ENCODE measurements around the gene CTSC. TPM values are rescaled to one million over a fixed set of nuclear protein-coding genes. Genes with fewer than 3 reads are reported as not detected.

Gene CTSC
- total and polyA plus RNA-seq, 9 of the 15 experiments (the other 6 are each of a cell fraction or from before 2014, with no cell fraction given), result 113 to 403 (median 187) TPM

DNA sequence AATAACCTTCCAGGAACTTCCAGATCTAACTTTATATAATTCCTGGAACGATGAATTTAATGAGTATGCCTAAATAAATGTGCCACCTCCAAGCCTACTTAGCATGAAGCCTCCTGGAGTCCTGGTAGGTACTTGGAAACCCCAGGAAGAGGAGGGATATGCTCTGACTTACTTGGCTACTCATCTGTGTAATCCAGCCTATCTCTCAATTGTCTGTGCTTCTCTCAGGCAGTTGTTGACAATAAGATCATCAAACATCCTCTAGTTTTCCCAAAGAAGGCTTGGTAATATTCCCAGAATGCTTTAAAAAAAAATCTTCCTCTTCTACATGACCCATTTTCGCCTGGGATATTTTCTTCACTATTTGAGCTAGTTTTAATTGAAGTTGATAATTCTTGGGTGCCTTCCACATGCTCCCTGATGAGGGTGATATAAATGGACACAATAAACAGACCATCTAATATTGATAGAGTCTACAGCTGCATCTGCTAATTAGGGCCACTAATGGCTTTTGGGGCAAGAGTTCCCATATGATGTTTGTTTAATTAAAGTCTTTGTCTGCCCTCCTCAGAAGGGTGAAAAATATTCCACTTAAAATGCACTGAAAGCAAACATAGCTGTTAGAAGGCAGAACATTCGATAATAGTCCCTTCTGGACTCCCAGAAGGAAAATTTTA, 86.8 kb downstream of the CTSC start:
- H3K79me2 ChIP-seq (ENCODE audit: control insufficient read depth, insufficient read depth, low read length), result no peaks in the 10 kb centered on the region
- H3K36me3 ChIP-seq (ENCODE audit: control insufficient read depth, insufficient read depth, low read length), result no peaks in the 10 kb centered on the region
- 43% methylated on average over 3 of the region's 3 CpGs for WGBS (ENCODE audit: insufficient coverage, low coverage, missing lambda C conversion rate)
- FAIRE-seq (no peak), DNase-seq (ENCODE audit: extremely low read depth in 1 of 4, low spot score in 3 of 4) (no peak), ATAC-seq (no peak)
- no peak overlapping the region for H3K4me3 ChIP-seq
- no peaks in the 10 kb centered on the region for H4K20me1 ChIP-seq (replicated peaks; ENCODE audit: control insufficient read depth, insufficient read depth, low read length)
- no peak overlapping the region for H3K9ac ChIP-seq (ENCODE audit: insufficient read depth in 1 of 2, low read depth in 2 of 2, low read length in 2 of 2)
- no peak overlapping the region for H3K4me2 ChIP-seq (ENCODE audit: insufficient read depth, low read length)
- H3K9me3 ChIP-seq (replicated peaks; ENCODE audit: control insufficient read depth, insufficient read depth, low read depth, low read length), result no peaks in the 10 kb centered on the region
- POLR2A ChIA-PET, result interaction anchor here (0.6 kb wide), 1 partner anchor 168 kb away, joined by 3 read pairs; no protein-coding TSS in a partner anchor
- CTCF ChIA-PET (ENCODE audit: low intra/inter-chr PET ratio), result no interaction called here
- no peaks in the 10 kb centered on the region for H3K4me1 ChIP-seq (replicated peaks in 1 of 2; ENCODE audit: control insufficient read depth in 2 of 2, insufficient read depth in 2 of 2, low read length in 2 of 2)
- no peak overlapping the region for H2AFZ ChIP-seq (ENCODE audit: low read depth, low read length)
- BruUV-seq (replicated peaks), result no TSS peak
- no peak overlapping the region for H3K27ac ChIP-seq (ENCODE audit: extremely low read depth, low read depth, low read length)
- H3K27me3 ChIP-seq (ENCODE audit: control insufficient read depth in 2 of 2, insufficient read depth in 2 of 2, low read length in 2 of 2), result no peaks in the 10 kb centered on the region
- in situ Hi-C loops (cut with MboI), result no loop called here
- intact Hi-C loops (cut with micrococcal nuclease), result no loop called here
- no peaks in the 10 kb centered on the region for H3K9me1 ChIP-seq (ENCODE audit: control insufficient read depth, insufficient read depth, low read length)
- TF ChIP-seq SMARCB1 (IDR thresholded peaks at IDR 0.05; ENCODE audit: insufficient read length, low read depth) (no peak), RBM14 (IDR thresholded peaks at IDR 0.05; ENCODE audit: borderline replicate concordance, insufficient read depth, low read depth, low read length) (no peak), NONO (IDR thresholded peaks at IDR 0.05; ENCODE audit: low read depth in 2 of 2, low read length in 1 of 2) (no peak), SLC30A9 (CRISPR knock-in tag; IDR thresholded peaks at IDR 0.05) (no peak), EZH2 (IDR thresholded peaks at IDR 0.05; ENCODE audit: borderline replicate concordance, low read depth, low read length) (no peak)
- TF ChIP-seq, protein P1, sequence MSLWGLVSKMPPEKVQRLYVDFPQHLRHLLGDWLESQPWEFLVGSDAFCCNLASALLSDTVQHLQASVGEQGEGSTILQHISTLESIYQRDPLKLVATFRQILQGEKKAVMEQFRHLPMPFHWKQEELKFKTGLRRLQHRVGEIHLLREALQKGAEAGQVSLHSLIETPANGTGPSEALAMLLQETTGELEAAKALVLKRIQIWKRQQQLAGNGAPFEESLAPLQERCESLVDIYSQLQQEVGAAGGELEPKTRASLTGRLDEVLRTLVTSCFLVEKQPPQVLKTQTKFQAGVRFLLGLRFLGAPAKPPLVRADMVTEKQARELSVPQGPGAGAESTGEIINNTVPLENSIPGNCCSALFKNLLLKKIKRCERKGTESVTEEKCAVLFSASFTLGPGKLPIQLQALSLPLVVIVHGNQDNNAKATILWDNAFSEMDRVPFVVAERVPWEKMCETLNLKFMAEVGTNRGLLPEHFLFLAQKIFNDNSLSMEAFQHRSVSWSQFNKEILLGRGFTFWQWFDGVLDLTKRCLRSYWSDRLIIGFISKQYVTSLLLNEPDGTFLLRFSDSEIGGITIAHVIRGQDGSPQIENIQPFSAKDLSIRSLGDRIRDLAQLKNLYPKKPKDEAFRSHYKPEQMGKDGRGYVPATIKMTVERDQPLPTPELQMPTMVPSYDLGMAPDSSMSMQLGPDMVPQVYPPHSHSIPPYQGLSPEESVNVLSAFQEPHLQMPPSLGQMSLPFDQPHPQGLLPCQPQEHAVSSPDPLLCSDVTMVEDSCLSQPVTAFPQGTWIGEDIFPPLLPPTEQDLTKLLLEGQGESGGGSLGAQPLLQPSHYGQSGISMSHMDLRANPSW (CRISPR knock-in tag; IDR thresholded peaks at IDR 0.05), result no peak
- TF ChIP-seq, protein P2, sequence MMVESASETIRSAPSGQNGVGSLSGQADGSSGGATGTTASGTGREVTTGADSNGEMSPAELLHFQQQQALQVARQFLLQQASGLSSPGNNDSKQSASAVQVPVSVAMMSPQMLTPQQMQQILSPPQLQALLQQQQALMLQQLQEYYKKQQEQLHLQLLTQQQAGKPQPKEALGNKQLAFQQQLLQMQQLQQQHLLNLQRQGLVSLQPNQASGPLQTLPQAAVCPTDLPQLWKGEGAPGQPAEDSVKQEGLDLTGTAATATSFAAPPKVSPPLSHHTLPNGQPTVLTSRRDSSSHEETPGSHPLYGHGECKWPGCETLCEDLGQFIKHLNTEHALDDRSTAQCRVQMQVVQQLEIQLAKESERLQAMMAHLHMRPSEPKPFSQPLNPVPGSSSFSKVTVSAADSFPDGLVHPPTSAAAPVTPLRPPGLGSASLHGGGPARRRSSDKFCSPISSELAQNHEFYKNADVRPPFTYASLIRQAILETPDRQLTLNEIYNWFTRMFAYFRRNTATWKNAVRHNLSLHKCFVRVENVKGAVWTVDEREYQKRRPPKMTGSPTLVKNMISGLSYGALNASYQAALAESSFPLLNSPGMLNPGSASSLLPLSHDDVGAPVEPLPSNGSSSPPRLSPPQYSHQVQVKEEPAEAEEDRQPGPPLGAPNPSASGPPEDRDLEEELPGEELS (CRISPR knock-in tag; IDR thresholded peaks at IDR 0.05; ENCODE audit: borderline replicate concordance), result no peak
- TF ChIP-seq, protein P3, sequence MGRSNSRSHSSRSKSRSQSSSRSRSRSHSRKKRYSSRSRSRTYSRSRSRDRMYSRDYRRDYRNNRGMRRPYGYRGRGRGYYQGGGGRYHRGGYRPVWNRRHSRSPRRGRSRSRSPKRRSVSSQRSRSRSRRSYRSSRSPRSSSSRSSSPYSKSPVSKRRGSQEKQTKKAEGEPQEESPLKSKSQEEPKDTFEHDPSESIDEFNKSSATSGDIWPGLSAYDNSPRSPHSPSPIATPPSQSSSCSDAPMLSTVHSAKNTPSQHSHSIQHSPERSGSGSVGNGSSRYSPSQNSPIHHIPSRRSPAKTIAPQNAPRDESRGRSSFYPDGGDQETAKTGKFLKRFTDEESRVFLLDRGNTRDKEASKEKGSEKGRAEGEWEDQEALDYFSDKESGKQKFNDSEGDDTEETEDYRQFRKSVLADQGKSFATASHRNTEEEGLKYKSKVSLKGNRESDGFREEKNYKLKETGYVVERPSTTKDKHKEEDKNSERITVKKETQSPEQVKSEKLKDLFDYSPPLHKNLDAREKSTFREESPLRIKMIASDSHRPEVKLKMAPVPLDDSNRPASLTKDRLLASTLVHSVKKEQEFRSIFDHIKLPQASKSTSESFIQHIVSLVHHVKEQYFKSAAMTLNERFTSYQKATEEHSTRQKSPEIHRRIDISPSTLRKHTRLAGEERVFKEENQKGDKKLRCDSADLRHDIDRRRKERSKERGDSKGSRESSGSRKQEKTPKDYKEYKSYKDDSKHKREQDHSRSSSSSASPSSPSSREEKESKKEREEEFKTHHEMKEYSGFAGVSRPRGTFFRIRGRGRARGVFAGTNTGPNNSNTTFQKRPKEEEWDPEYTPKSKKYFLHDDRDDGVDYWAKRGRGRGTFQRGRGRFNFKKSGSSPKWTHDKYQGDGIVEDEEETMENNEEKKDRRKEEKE (IDR thresholded peaks at IDR 0.05; ENCODE audit: borderline replicate concordance in 1 of 2, control insufficient read depth in 1 of 2, low read depth in 2 of 2, low read length in 1 of 2), result no peak

Data from K562 (cell line).